Neural cell (in vitro differentiated cells): ENCODE data around the gene CCDC24.

Source experiments
- EP300 ChIP-seq: fragments of 450-650 bp; conservative IDR thresholded peaks from 2 replicates; pipeline ENCODE4 v1.6.1; 2014; ENCODE audit warnings: antibody characterized with exemption, mild to moderate bottlenecking, moderate library complexity; ENCODE audit not compliant: poor library complexity, severe bottlenecking
- TAF1 ChIP-seq: IDR thresholded peaks from 2 replicates; pipeline ENCODE4 v1.6.1; 2012; ENCODE audit warnings: low read depth

DNA sequence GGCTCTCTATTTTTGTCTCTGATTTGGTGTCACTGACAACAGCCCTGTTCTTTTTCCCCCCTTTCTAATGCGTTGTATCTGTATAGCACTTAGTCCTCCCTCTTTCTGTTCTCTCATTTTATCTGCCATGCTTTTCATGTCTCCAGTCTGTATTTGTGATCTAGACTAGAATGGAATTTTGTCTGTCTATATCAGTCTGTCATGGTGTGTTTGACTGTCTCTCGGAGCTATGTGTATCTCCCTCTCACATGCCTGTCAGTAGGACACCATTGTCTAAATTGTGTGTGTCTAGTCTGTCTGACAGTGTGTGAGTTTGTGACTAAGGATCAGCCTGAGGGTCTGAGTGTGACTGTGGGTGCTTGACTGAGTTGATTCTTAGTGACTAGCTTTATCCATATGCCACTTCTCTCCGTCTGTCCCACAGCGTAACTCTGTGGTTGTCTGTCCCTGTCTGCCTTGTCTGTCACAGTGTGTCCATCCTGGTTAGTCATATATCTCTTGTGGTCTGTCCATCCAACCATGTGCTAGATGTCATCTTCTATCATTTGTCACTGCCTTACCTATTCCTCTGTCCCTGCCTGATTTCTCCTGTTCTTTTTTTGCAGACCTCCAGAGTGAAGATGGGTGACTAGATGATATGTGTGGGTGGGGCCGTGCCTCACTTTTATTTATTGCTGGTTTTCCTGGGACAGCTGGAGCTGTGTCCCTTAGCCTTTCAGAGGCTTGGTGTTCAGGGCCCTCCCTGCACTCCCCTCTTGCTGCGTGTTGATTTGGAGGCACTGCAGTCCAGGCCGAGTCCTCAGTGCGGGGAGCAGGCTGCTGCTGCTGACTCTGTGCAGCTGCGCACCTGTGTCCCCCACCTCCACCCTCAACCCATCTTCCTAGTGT is 13.8 kb upstream of the CCDC24 start:
- TF ChIP-seq EP300 (no peak), TAF1 (no peak)
